Epithelial cell of proximal tubule (primary cell): ENCODE results near the gene INPP5K. TPM values are rescaled to one million over a fixed set of nuclear protein-coding genes. Genes with fewer than 3 reads are reported as not detected.

Experiments
- DNase-seq: peaks from one replicate; pipeline ENCODE4 v3.0.0-alpha.2; 2011; ENCODE audit warnings: low read depth
- H3K4me3 ChIP-seq: 2 replicates; pipeline ENCODE4 v1.5.1; 2011; ENCODE audit warnings: low read depth, mild to moderate bottlenecking, low read length
- total RNA-seq: library from RNA; depleted of rRNA; stranded (reverse); fragments of >200 nt; gene quantifications from 2 replicates; pipeline ENCODE4 v1.2.3, GENCODE V29; 2015
- TF ChIP-seq, protein P1 (sequence below): conservative IDR thresholded peaks from 2 replicates; pipeline ENCODE4 v1.5.1; 2012; ENCODE audit warnings: low read depth, mild to moderate bottlenecking, low read length

The INPP5K gene
- total RNA-seq, 1 donor from 2014 or later = 10.7 TPM

DNA sequence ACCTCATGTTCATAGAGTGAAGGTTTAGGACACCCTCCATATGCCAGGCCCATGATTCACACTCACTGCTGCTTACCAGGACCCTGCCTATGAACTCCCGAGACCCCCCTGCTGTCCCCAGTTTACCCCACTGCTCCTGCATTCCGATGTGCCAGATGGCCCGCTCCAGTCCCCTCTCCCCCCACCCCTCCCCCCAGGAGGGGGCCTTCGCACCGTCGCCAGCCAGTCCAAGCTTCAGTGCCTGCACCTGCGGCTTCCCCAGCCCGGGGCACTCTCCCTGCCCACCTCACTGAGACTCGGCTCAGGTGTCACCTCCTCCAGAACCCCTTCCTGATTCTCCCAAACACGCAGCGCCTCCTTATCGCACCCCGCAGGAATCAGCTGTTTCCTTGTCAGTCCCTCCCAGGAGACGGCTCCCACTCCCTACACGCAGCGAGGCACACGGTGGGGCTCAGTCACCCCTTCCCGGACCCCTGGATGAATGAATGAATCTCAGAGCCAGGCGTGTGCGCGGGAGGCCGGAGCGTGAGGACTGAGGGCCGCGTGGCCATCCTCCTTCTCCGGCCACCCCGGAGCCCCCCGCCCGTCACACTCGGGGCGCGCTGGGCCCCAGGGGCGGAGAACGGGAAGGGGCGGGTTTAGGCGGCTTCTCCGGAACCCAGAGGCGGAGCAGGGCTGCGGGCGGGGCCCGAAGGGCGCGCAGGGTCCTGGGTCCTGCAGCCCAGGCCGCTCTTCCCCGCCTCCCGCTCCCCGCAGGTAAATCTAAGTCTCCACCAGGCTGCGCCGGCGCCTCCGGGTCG is 25.6 kb downstream of the INPP5K start:
- TF ChIP-seq, protein P1, sequence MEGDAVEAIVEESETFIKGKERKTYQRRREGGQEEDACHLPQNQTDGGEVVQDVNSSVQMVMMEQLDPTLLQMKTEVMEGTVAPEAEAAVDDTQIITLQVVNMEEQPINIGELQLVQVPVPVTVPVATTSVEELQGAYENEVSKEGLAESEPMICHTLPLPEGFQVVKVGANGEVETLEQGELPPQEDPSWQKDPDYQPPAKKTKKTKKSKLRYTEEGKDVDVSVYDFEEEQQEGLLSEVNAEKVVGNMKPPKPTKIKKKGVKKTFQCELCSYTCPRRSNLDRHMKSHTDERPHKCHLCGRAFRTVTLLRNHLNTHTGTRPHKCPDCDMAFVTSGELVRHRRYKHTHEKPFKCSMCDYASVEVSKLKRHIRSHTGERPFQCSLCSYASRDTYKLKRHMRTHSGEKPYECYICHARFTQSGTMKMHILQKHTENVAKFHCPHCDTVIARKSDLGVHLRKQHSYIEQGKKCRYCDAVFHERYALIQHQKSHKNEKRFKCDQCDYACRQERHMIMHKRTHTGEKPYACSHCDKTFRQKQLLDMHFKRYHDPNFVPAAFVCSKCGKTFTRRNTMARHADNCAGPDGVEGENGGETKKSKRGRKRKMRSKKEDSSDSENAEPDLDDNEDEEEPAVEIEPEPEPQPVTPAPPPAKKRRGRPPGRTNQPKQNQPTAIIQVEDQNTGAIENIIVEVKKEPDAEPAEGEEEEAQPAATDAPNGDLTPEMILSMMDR = no peak
- H3K4me3 ChIP-seq = peak overlapping the region; percentile 89
- no peak for DNase-seq

- TF ChIP-seq, protein P1 = no peak
- no peak for DNase-seq
- H3K4me3 ChIP-seq = peak overlapping the region; percentile 52
These were observed 27.6 kb downstream of the INPP5K start for GRCh38 chr17:1488826-1489270.

- no peak for DNase-seq
- peak overlapping the region; percentile 52 for H3K4me3 ChIP-seq
- TF ChIP-seq, protein P1 = no peak
These were observed 28.2 kb downstream of the INPP5K start for GRCh38 chr17:1487939-1488825.

- H3K4me3 ChIP-seq = peak overlapping the region; percentile 52
- TF ChIP-seq, protein P1 = no peak
- DNase-seq = no peak
These were observed 29.4 kb downstream of the INPP5K start for GRCh38 chr17:1486802-1487695.

DNA sequence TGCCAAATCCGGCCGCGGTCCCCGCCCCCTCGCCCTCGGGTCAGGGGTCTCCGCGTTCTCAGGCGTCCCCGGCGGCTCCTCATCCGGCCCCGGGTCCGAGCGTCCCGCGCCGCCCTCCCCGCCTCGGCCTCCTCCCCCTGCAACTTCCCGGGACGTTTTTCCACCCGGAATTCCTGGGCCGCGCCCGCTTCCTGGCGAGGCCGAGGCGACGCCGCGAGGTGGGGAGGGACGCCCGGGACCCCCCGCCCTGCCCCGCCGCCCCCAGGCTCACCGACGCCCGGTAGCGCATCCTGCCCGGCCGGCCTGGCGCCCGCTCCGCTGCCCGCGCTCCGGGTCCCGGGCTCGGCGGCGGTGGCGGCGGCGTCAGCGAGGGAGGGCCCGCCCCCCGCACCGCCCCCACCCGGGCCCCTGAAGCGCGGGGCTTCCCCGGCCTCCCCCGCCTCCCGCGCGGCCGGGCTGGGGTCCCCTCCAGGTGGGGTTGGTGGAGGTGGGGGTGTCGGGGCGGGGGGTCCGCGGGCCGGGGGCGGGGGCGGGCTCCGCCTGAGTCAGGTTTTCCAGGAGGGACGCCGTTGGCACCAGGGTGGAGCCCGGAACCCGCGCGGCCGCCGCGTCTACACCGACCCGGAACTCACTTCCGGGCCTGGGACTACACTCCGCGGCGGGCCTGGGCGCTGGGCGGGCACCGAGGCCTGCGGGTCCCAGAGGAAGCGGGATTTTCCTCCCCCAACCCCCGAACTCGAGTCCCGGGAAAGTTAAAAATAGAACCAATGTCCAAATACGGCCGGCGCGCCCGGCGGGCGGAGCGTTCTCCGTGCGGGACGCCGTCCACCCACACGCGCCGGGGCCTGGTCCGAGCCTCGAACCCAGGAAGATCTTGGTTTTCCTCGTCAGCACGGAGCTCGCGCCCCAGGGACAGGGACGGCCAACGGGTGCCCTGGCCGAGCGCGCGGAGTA is 30.7 kb downstream of the INPP5K start:
- peak overlapping the region; percentile 80 for H3K4me3 ChIP-seq
- no peak for DNase-seq
- TF ChIP-seq, protein P1 = no peak
